HEK293 (cell line): ENCODE results near the gene SMPX.

Experiments used
- SP2 ChIP-seq: fragments of 450-650 bp; formaldehyde crosslinking; IDR thresholded peaks from 2 replicates; pipeline ENCODE4 v1.5.1; 2016; ENCODE audit warnings: missing biosample characterization, missing genetic modification characterization
- ZNF558 ChIP-seq: fragments of 450-650 bp; formaldehyde crosslinking; IDR thresholded peaks from 2 replicates; pipeline ENCODE4 v1.5.1; 2016; ENCODE audit warnings: missing biosample characterization, missing genetic modification characterization
- ZSCAN30 ChIP-seq: fragments of 450-650 bp; IDR thresholded peaks from 2 replicates; pipeline ENCODE4 v1.5.1; 2018; ENCODE audit warnings: missing biosample characterization, mild to moderate bottlenecking, missing genetic modification characterization, moderate library complexity
- TF ChIP-seq, protein P1 (sequence below): fragments of 450-650 bp; formaldehyde crosslinking; IDR thresholded peaks from 2 replicates; pipeline ENCODE4 v1.5.1; 2016; ENCODE audit warnings: missing biosample characterization, missing genetic modification characterization

- no peak for TF ChIP-seq ZSCAN30 (tag by site-specific recombination)
- TF ChIP-seq SP2 = no peak
- TF ChIP-seq, protein P1, sequence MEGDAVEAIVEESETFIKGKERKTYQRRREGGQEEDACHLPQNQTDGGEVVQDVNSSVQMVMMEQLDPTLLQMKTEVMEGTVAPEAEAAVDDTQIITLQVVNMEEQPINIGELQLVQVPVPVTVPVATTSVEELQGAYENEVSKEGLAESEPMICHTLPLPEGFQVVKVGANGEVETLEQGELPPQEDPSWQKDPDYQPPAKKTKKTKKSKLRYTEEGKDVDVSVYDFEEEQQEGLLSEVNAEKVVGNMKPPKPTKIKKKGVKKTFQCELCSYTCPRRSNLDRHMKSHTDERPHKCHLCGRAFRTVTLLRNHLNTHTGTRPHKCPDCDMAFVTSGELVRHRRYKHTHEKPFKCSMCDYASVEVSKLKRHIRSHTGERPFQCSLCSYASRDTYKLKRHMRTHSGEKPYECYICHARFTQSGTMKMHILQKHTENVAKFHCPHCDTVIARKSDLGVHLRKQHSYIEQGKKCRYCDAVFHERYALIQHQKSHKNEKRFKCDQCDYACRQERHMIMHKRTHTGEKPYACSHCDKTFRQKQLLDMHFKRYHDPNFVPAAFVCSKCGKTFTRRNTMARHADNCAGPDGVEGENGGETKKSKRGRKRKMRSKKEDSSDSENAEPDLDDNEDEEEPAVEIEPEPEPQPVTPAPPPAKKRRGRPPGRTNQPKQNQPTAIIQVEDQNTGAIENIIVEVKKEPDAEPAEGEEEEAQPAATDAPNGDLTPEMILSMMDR (tag by site-specific recombination) = no peak
- no peak for TF ChIP-seq ZNF558 (tag by site-specific recombination)
Measured at GRCh38 chrX:21702725-21703124, 55.2 kb downstream of the SMPX start.
